B cell (primary cell): ENCODE results near the gene SRRM5.

Experiments
- EZH2 ChIP-seq: IDR thresholded peaks from 2 replicates; pipeline ENCODE4 v1.6.1; 2012; ENCODE audit warnings: borderline replicate concordance, low read depth, mild to moderate bottlenecking, moderate library complexity, low read length; ENCODE audit not compliant: insufficient read depth, poor library complexity, severe bottlenecking
- TF ChIP-seq, protein P1 (sequence below): fragments of 200-600 bp; IDR thresholded peaks from one replicate; pipeline ENCODE4 v1.8.0; 2022; ENCODE audit warnings: antibody characterized with exemption, mild to moderate bottlenecking

DNA sequence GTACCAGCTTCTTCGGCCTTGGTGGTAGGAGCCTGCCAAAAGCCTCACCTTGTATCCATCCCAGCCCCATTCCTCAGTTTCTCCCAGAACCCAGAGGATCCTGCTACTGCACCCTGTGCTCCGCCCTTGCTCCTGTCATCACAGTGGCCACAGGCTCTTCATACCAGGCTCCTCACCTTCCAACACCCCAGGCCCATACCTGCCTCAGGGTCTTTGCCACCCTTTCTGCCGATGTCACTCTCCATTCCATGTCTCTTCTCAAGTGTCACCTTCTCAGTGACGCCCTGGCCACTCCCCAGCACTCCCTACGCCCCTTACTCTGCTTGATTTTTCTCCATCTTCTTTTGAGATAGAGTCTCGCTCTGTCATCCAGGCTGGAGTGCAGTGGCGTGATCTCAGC, 2.0 kb upstream of the SRRM5 start:
- TF ChIP-seq, protein P1, sequence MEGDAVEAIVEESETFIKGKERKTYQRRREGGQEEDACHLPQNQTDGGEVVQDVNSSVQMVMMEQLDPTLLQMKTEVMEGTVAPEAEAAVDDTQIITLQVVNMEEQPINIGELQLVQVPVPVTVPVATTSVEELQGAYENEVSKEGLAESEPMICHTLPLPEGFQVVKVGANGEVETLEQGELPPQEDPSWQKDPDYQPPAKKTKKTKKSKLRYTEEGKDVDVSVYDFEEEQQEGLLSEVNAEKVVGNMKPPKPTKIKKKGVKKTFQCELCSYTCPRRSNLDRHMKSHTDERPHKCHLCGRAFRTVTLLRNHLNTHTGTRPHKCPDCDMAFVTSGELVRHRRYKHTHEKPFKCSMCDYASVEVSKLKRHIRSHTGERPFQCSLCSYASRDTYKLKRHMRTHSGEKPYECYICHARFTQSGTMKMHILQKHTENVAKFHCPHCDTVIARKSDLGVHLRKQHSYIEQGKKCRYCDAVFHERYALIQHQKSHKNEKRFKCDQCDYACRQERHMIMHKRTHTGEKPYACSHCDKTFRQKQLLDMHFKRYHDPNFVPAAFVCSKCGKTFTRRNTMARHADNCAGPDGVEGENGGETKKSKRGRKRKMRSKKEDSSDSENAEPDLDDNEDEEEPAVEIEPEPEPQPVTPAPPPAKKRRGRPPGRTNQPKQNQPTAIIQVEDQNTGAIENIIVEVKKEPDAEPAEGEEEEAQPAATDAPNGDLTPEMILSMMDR: no peak
- TF ChIP-seq EZH2: no peak
